H9 (cell line): ENCODE data around the gene ATF6. TPM values are rescaled to one million over a fixed set of nuclear protein-coding genes. Genes with fewer than 3 reads are reported as not detected.

Source experiments
- DNase-seq: peaks from one replicate; pipeline ENCODE4 v3.0.0-alpha.2; 2017
- H2AFZ ChIP-seq: one replicate; pipeline ENCODE4 v1.6.1; 2013; ENCODE audit warnings: mild to moderate bottlenecking, low read length, control low read depth, moderate library complexity
- H2AK5ac ChIP-seq: 2 replicates; pipeline ENCODE4 v1.6.1; 2013; ENCODE audit warnings: low read length, control low read depth, mixed read lengths; ENCODE audit not compliant: insufficient read length
- H2BK120ac ChIP-seq: one replicate; pipeline ENCODE4 v1.6.1; 2013; ENCODE audit warnings: low read depth, mild to moderate bottlenecking, low read length, control low read depth, inconsistent platforms; ENCODE audit not compliant: poor library complexity, severe bottlenecking
- H2BK12ac ChIP-seq: 2 replicates; pipeline ENCODE4 v1.6.1; 2013; ENCODE audit warnings: low read length, control low read depth, mixed read lengths, low read depth; ENCODE audit not compliant: insufficient read length
- H2BK15ac ChIP-seq: 2 replicates; pipeline ENCODE4 v1.6.1; 2013; ENCODE audit warnings: low read depth, low read length, control low read depth
- H2BK20ac ChIP-seq: one replicate; pipeline ENCODE4 v1.6.1; 2013; ENCODE audit warnings: low read depth, mild to moderate bottlenecking, low read length, control low read depth, inconsistent platforms; ENCODE audit not compliant: poor library complexity, severe bottlenecking
- H2BK5ac ChIP-seq: 2 replicates; pipeline ENCODE4 v1.6.1; 2013; ENCODE audit warnings: low read length, control low read depth, mixed read lengths; ENCODE audit not compliant: insufficient read length
- H3K14ac ChIP-seq: 2 replicates; pipeline ENCODE4 v1.6.1; 2013; ENCODE audit warnings: low read length, control low read depth; ENCODE audit not compliant: insufficient read depth
- H3K18ac ChIP-seq: 2 replicates; pipeline ENCODE4 v1.6.1; 2013; ENCODE audit warnings: low read depth, mild to moderate bottlenecking, mixed read lengths, low read length, control low read depth; ENCODE audit not compliant: insufficient read length
- H3K23ac ChIP-seq: 2 replicates; pipeline ENCODE4 v1.6.1; 2013; ENCODE audit warnings: low read length, control low read depth, mixed read lengths, low read depth; ENCODE audit not compliant: insufficient read length
- H3K23me2 ChIP-seq: 2 replicates; pipeline ENCODE4 v1.6.1; 2013; ENCODE audit warnings: low read depth, mild to moderate bottlenecking, mixed read lengths, low read length, control low read depth; ENCODE audit not compliant: insufficient read length, poor library complexity, severe bottlenecking
- H3K27ac ChIP-seq: 2 replicates; pipeline ENCODE4 v1.5.1; 2013; ENCODE audit warnings: low read length, control low read depth, mixed read lengths, low read depth; ENCODE audit not compliant: insufficient read length
- H3K27me3 ChIP-seq: 2 replicates; pipeline ENCODE4 v1.6.1; 2013; ENCODE audit warnings: low read length, control low read depth, inconsistent platforms; ENCODE audit not compliant: insufficient read depth
- H3K4ac ChIP-seq: 2 replicates; pipeline ENCODE4 v1.6.1; 2013; ENCODE audit warnings: low read depth, mild to moderate bottlenecking, control low read depth, inconsistent platforms, low read length, moderate library complexity
- H3K4me1 ChIP-seq: 2 replicates; pipeline ENCODE4 v1.6.1; 2013; ENCODE audit warnings: low read length, control low read depth, inconsistent platforms; ENCODE audit not compliant: insufficient read depth
- H3K4me2 ChIP-seq: 2 replicates; pipeline ENCODE4 v1.6.1; 2013; ENCODE audit warnings: low read length, control low read depth, mixed read lengths; ENCODE audit not compliant: insufficient read length, insufficient read depth
- H3K56ac ChIP-seq: 2 replicates; pipeline ENCODE4 v1.6.1; 2013; ENCODE audit warnings: low read depth, mild to moderate bottlenecking, mixed read lengths, low read length, control low read depth; ENCODE audit not compliant: insufficient read length
- H3K79me1 ChIP-seq: 2 replicates; pipeline ENCODE4 v1.6.1; 2013; ENCODE audit warnings: low read depth, mild to moderate bottlenecking, moderate library complexity, low read length, control low read depth, inconsistent platforms; ENCODE audit not compliant: insufficient read depth, poor library complexity, severe bottlenecking
- H3K79me2 ChIP-seq: 2 replicates; pipeline ENCODE4 v1.6.1; 2013; ENCODE audit warnings: low read length, control low read depth, inconsistent platforms; ENCODE audit not compliant: insufficient read depth
- H3K9ac ChIP-seq: 2 replicates; pipeline ENCODE4 v1.6.1; 2013; ENCODE audit warnings: low read length, control low read depth, mixed read lengths; ENCODE audit not compliant: insufficient read length; ENCODE audit errors: extremely low read depth
- H3K9me3 ChIP-seq: one replicate; pipeline ENCODE4 v1.6.1; 2013; ENCODE audit warnings: low read depth, low read length, inconsistent platforms; ENCODE audit not compliant: control insufficient read depth
- H3T11ph ChIP-seq: one replicate; pipeline ENCODE4 v1.6.1; 2013; ENCODE audit warnings: mild to moderate bottlenecking, low read length, control low read depth, inconsistent platforms
- H4K20me1 ChIP-seq: one replicate; pipeline ENCODE4 v1.6.1; 2013; ENCODE audit not compliant: control insufficient read depth, insufficient read length, insufficient read depth
- H4K5ac ChIP-seq: 2 replicates; pipeline ENCODE4 v1.6.1; 2013; ENCODE audit warnings: low read depth, mild to moderate bottlenecking, mixed read lengths, low read length, control low read depth; ENCODE audit not compliant: insufficient read length
- H4K8ac ChIP-seq: replicated peaks from 2 replicates; pipeline ENCODE4 v1.6.1; 2013; ENCODE audit warnings: low read length, control low read depth, mixed read lengths, low read depth; ENCODE audit not compliant: insufficient read length
- H4K91ac ChIP-seq: 2 replicates; pipeline ENCODE4 v1.6.1; 2013; ENCODE audit warnings: low read depth, mild to moderate bottlenecking, moderate library complexity, mixed read lengths, low read length, control low read depth; ENCODE audit not compliant: insufficient read length
- H3K27ac Mint-ChIP-seq, 3 experiments: 2 replicates in 2 of 3; 3 replicates in 1 of 3; pipeline ENCODE4 v1.8.0; 2020 to 2021; ENCODE audit warnings: mixed read lengths in 3 of 3, mild to moderate bottlenecking in 1 of 3, moderate library complexity in 1 of 3
- H3K27me3 Mint-ChIP-seq: 2 replicates; pipeline ENCODE4 v1.8.0; 2021; ENCODE audit warnings: low read depth, mild to moderate bottlenecking, moderate library complexity, mixed read lengths
- H3K36me3 Mint-ChIP-seq, 3 experiments: 2 replicates in 2 of 3; 3 replicates in 1 of 3; pipeline ENCODE4 v1.8.0; 2020 to 2021; ENCODE audit warnings: low read depth in 3 of 3, mixed read lengths in 3 of 3; ENCODE audit not compliant: insufficient read depth in 1 of 3
- H3K4me1 Mint-ChIP-seq, 2 experiments: 2 replicates each; pipeline ENCODE4 v1.8.0; 2020; ENCODE audit warnings: mixed read lengths in 2 of 2
- H3K4me3 Mint-ChIP-seq, 2 experiments: 2 replicates in 1 of 2; 3 replicates in 1 of 2; pipeline ENCODE4 v1.8.0; 2020 to 2021; ENCODE audit warnings: mild to moderate bottlenecking in 2 of 2, mixed read lengths in 2 of 2, moderate library complexity in 1 of 2
- H3K9me3 Mint-ChIP-seq, 2 experiments: 2 replicates in 1 of 2; 3 replicates in 1 of 2; pipeline ENCODE4 v1.8.0; 2020; ENCODE audit warnings: mild to moderate bottlenecking in 2 of 2, mixed read lengths in 2 of 2, moderate library complexity in 1 of 2
- CTCF ChIP-seq: fragments of 200-600 bp; sonication (generic); conservative IDR thresholded peaks from 3 replicates; pipeline ENCODE4 v1.8.0; 2021; ENCODE audit warnings: antibody characterized with exemption, mild to moderate bottlenecking
- WGBS: extraction: QIAGEN DNeasy Blood & Tissue Kit; methylation state at CpG from one replicate; pipeline ENCODE4 v1.1.7; 2013; ENCODE audit warnings: missing lambda C conversion rate, low lambda C conversion rate, mixed read lengths; ENCODE audit not compliant: insufficient read length; ENCODE audit errors: extremely low coverage; 5-methylcytosine and 5-hydroxymethylcytosine counted together
- total RNA-seq: library from RNA; stranded (reverse); gene quantifications from 2 replicates; pipeline ENCODE4 v1.2.1, GENCODE V29; 2021

Gene ATF6
- total RNA-seq, 1 experiment from 2014 or later, result 11.2 TPM

GRCh38 chr1:161989786-161990185 is 223.7 kb downstream of the ATF6 start:
- no peak overlapping the region for H2BK12ac ChIP-seq
- no peak overlapping the region for H2AFZ ChIP-seq
- H3K4me2 ChIP-seq, result no peak overlapping the region
- H3K27me3 Mint-ChIP-seq, result peaks cover 7% of the 10 kb centered on the region
- WGBS, result no CpG with 5 or more reads among the region's 5 CpGs
- H3K18ac ChIP-seq, result no peak overlapping the region
- H3K27ac ChIP-seq, result no peak overlapping the region
- peaks cover 10% of the 10 kb centered on the region for H3K9me3 ChIP-seq
- H2BK20ac ChIP-seq, result no peak overlapping the region
- no peak overlapping the region for H4K91ac ChIP-seq
- no peak overlapping the region for H2BK15ac ChIP-seq
- H3K23ac ChIP-seq, result no peak overlapping the region
- no peak overlapping the region for H3K27ac Mint-ChIP-seq
- no peaks in the 10 kb centered on the region for H3K4me1 Mint-ChIP-seq
- no peaks in the 10 kb centered on the region for H3K27me3 ChIP-seq
- H4K5ac ChIP-seq, result no peak overlapping the region
- H2BK5ac ChIP-seq, result no peak overlapping the region
- H3K4me1 ChIP-seq, result no peaks in the 10 kb centered on the region
- H3K36me3 Mint-ChIP-seq, result peaks cover 2 to 19% (median 7%) of the 10 kb centered on the region in 3 experiments; a peak in 5 of 7 replicates
- H4K20me1 ChIP-seq, result no peaks in the 10 kb centered on the region
- H3K4me3 Mint-ChIP-seq, result no peak overlapping the region
- H4K8ac ChIP-seq, result no peak overlapping the region
- H3K56ac ChIP-seq, result no peak overlapping the region
- no peak overlapping the region for H3K14ac ChIP-seq
- no peak overlapping the region for H2BK120ac ChIP-seq
- H3T11ph ChIP-seq, result no peak overlapping the region
- H3K9ac ChIP-seq, result no peak overlapping the region
- no peak for DNase-seq
- H3K9me3 Mint-ChIP-seq, result peaks cover 11 to 14% of the 10 kb centered on the region in 2 experiments
- no peaks in the 10 kb centered on the region for H3K79me1 ChIP-seq
- no peak for TF ChIP-seq CTCF
- H3K23me2 ChIP-seq, result no peaks in the 10 kb centered on the region
- no peak overlapping the region for H2AK5ac ChIP-seq
- H3K4ac ChIP-seq, result no peak overlapping the region
- no peaks in the 10 kb centered on the region for H3K79me2 ChIP-seq
